ENCODE measurements around the gene FOXC2.
A peak's percentile ranks its signal among the peaks of the same experiment; 100 is the strongest.

Gene FOXC2

DNA sequence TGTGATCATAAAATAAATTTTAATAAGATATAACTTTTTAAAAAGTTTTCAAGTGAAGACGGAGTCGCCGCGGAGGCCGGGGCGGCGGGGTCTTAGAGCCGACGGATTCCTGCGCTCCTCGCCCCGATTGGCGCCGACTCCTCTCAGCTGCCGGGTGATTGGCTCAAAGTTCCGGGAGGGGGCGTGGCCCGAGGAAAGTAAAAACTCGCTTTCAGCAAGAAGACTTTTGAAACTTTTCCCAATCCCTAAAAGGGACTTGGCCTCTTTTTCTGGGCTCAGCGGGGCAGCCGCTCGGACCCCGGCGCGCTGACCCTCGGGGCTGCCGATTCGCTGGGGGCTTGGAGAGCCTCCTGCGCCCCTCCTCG lies at the start of gene FOXC2:
FOXC2 (plus strand) TSS at position 229 of the 365 bp plus-strand sequence. CDS start 507 bp downstream, outside the sequence.
- peak; percentile 96 for DNase-seq (ENCODE audit: low read depth)

DNA sequence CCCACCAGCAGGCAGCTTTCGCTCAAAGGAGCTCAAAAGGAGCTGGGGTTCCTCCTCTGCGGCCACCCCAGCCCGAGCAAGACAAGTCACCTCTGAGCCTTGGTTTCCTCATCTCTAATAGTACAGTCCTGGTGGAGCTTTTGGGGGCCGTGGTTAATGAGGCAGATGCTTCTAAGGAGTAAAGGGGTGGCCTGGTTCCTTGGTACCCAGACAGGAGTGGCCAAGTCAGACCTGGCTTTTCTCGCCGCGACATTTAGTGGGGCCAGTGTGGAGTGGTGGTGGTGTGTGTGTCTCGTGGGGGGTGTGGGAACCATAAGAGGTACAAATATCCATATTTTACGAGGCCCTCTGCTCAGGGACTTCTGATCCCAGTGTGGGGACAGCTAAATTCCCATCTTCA lies 49.6 kb upstream of the FOXC2 start:
- DNase-seq (ENCODE audit: low read depth) = no peak

DNA sequence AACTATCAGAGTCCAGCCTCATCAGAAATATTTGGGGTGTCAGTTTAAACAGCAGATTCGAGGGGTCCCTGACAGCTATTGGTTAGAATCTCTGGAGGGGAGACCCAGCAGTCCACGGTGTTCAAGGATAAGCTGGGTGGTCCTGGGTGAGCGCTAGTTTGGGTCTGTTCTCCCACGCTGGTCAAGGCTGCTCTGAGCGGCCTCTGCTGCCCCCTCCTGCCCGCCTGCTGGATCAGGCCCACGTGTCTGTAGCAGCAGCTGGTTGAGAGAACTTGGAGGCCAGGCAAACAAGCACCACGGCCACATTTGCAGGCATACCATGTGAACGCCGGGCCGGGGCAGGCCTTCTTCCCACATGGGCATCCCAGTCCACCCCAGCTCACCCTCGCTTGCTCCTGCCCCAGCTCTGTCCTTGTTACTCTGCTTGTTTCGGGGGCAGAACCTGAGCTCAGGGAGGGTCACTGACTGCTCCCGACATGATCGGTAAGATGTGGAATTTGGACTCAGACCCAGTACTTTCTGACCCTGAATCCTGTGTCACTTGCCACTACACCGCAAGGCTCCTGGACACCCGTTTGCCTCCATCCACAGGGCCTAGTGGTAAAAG lies 48.9 kb upstream of the FOXC2 start:
- peak; percentile 84 for DNase-seq (ENCODE audit: low read depth)

GRCh38 chr16:86519007-86519648 lies 47.5 kb upstream of the FOXC2 start:
- DNase-seq (ENCODE audit: low read depth) = no peak

GRCh38 chr16:86519649-86520316 lies 46.8 kb upstream of the FOXC2 start:
- DNase-seq (ENCODE audit: low read depth) = peak; percentile 48

DNA sequence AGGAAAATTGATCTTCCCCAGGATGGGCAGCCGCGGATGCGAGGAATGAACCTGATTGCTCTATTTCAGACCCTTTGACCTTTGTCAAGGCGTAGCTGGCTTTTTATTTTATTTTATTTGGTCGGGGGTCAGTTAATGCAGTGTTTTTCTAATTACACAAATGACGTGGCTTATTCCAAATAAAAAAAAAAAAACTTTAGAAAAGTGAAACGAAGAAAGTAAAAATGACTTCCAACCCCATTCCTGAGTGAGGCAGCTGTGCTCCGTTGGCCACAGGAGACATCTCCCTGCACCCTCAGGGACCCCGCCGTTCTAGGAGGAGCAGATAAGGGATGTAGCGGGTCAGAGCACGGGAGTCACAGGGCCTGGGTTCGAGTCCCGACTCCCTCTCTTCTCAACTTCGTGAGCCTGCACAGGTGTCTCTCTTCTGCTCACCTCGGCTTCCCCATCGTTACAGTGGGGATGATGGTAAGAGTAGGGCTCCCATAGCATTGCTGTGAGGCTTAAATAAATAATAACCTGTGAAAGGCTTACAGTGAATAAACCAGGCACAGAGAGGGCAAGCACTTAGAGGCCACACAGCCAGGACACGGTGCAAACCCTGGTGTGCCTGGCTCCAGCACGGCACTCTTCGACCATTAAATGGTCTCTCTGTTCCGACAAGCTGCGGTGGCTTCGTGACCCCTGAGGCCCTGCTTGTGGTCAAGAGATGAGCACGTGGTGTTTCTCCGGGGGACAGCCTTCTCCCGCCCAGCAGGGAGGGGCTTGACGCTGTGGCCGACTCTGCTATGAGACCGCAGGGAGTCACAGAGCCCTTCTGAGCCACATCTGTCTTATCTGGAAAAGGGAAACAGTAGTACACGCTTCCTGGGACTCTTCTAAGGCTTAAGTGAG lies 46.1 kb upstream of the FOXC2 start:
- DNase-seq (ENCODE audit: low read depth) = no peak

DNA sequence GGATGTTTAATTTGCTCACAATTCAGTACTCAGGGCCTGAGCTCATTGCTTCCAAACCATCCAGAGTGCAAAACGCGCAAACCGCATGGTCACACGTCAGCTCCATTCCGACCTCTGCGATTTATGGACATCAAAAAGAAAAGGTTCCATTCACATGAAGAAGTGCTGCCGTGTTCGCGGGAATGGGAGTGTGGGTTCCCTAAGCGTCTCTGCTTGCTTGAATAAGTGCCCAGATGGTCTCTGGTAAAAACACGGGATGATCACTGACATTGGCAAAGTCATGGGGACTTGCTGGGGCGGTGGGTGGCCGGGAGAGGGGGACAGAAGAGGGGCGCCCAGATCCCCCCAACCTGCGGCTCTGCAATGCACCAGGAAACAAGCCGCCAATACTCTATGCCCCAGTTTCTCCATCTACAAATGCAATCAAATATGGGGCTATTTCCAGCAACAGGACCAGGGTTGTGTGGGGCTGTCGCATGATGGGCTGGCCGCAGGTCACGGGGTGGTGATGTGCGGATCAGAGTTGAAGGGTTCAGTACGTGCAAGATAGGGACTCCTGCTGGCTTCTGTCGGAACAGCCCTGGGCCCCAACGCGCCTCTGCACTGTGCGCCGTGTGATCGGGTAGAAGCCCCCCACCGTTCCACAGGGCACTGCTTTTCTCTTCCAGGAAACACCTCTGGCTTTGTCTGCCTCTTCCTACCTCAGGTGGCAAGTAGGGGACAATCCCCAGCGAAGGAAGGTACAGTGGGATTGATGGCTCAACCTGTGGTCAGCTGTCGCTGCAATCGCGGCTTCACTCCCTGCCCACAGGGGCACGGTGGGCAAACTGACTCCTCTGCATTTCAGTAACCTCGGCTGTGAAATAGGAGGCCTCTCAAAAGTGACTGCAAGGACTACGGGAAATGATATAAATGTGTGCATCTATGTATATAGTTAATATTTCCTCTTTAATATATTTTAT lies 45.1 kb upstream of the FOXC2 start:
- no peak for DNase-seq (ENCODE audit: low read depth)

- DNase-seq (ENCODE audit: low read depth) = no peak
Observed at GRCh38 chr16:86522634-86523033, 44.0 kb upstream of the FOXC2 start.

- no peak for DNase-seq (ENCODE audit: low read depth)
Observed at GRCh38 chr16:86523166-86523740, 43.4 kb upstream of the FOXC2 start.

DNA sequence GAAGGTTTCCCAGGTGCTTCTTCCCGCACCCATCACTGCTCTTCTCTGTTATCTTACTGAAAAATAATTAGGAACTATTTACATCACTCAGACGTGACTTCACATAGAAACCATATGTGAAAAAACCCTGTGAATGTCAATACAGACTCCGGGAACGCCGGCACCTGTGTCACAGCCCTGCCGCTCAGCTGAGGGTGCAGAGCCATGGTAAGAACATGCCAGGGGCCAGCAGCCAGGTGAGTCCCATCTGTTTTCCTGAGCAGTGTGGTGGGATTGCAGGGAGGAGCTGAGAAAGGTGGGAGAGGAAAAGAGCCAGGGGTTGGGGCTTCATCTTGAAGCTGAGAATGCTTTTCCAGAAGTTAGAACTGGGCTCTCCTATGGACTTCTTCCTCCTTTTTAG lies 42.6 kb upstream of the FOXC2 start:
- DNase-seq (ENCODE audit: low read depth) = no peak

DNA sequence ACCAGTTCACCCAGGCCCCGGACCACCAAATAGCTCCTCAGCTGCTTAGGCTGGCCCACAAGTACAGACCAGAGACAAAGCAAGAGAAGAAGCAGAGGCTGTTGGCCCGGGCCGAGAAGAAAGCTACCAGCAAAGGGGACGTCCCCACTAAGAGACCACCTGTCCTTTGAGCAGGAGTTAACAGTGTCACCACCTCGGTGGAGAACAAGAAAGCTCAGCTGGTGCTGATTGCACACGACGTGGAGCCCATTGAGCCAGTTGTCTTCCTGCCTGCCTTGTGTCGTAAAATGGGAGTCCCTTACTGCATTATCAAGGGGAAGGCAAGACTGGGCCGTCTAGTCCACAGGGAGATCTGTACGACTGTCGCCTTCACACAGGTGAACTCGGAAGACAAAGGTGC lies 40.9 kb upstream of the FOXC2 start:
- DNase-seq (ENCODE audit: low read depth) = no peak

DNA sequence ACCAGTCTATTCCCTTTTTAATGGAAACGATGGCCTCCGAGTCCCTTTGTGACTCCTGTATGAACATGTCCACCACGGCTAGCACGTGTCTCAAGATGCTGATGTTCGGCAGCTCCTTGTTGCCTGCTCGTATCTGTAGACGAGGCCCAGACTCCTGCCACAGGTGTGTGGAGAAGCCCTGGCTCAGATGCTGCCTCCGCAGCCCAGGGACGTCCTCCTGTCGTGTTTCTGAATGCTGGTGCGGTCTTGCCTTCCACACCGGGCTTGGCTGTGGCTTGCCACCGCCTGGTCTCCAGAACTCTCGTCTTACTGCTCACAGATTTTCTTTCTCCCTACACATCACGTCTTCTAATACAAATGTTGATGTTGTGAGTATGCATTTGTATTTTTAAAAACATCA lies 39.3 kb upstream of the FOXC2 start:
- no peak for DNase-seq (ENCODE audit: low read depth)

- DNase-seq (ENCODE audit: low read depth) = no peak
Observed at GRCh38 chr16:86528061-86528929, 38.3 kb upstream of the FOXC2 start.

DNA sequence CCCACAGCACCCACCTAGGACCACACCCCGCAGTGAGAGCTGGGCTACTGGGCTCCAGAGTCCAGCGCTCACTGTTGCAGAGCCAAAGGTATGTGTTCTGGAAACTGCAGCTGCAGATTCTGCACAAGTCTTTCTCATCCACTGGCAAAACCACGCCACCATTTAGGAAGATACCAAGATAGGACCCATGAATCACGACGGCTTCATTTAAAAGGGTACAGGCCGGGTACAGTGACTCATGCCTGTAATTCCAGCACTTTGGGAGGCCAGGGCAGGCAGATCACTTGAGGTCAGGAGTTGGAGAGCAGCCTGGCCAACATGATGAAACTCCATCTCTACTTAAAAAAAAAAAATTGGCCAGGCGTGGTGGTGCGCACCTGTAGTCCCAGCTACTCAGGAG lies 37.5 kb upstream of the FOXC2 start:
- DNase-seq (ENCODE audit: low read depth) = peak; percentile 36

DNA sequence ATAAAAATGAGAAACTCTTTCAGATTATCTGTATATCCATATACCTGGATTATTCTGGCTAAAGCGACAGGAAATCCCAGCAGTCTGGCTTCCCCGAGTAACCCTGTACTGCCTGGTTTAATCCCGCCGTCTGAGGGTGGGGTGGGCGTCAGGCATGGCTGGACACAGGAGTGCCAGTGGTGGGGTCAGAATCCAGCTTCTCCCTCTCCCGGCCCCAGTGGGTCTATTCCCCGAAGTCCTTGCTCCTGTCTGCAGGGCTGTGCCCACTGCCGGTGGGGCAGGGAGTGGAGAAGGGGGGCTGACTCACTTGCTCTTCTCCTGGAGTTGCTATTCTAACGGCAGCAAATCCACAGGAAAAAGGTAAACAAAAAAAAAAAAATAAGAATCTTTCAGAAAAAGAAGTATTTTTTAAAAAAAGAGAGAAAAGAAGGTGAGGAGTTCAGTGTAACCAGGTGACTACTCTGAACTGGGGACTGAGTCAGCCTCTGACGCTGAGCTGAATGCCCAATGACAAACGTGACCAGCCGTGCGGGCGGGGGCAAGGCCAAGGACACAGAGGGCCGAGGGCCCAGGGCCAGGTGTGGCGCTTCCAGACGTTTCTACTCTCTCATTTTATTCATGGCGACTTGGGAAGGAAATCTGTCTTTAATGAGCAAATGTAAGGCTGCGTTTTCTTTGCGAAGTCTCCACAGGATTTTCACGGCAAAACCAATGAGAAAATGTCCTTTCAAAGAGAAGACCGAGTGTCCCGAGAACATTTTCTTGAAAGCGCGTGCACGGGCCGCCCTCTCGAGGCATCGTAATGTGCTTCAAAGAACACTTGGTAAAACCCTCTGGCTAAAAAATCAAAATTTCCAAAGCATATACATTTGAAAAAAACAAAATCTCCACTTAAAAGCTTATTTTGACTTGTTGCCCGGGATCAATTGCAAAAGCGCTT lies 36.1 kb upstream of the FOXC2 start:
- DNase-seq (ENCODE audit: low read depth) = no peak

DNA sequence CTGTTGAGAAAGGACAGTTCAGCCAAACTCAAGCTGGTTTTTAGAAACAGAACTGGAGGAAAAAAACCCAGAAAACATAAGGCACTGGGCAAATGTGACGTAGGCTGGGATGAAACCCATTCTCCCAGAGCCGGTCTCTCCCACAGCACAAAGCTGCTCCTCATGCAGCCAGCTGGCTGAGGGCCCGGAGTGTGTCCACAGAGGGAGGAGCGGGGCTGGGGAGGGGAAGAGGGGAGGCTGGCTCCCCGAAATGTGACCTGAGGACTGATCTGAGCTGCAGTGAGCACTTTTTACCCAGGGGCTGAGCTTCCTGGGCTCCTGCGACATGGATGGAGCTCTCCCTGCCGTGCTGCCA lies 35.5 kb upstream of the FOXC2 start:
- peak; percentile 58 for DNase-seq (ENCODE audit: low read depth)

GRCh38 chr16:86531641-86532525 lies 34.7 kb upstream of the FOXC2 start:
- DNase-seq (ENCODE audit: low read depth) = no peak

DNA sequence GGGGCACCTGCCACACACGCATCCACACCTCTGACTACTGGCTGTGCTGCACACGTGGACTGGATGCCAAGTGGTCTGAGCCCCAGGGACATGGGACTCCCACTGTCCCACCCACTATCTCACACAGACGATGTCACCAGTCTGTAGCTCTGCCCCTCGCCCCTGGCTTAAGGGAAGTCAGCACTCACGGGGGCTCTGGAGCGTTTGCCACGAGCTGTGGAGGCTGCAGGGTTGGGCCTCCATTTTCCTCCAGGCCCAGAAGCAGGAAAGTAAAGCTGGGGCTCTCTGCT lies 34.2 kb upstream of the FOXC2 start:
- DNase-seq (ENCODE audit: low read depth) = no peak
